PC-3 (cell line): Measurements from ENCODE around the gene RNF208. TPM values are rescaled to one million over a fixed set of nuclear protein-coding genes. Genes with fewer than 3 reads are reported as not detected.

Source experiments
- ATAC-seq: fragments of 200-7000 bp; cut with Tn5 transposase; 2 replicates; pipeline ENCODE4 v1.9.1; 2020; ENCODE audit warnings: mild to moderate bottlenecking, moderate library complexity
- BruUV-seq: library from RNA; stranded (reverse); fragments of 400-500 nt; replicated peaks from 2 replicates; lab custom pipeline; 2021; lab: Mats Ljungman, UMichigan
- CTCF ChIA-PET: fragments of 300-600 bp; sonication (Branson Sonifier 250); formaldehyde crosslinking; loops from one replicate; lab custom pipeline; 2022; ENCODE audit warnings: antibody characterized with exemption; lab: Charles Lee
- POLR2A ChIA-PET: fragments of 300-600 bp; sonication (Branson Sonifier 250); formaldehyde crosslinking; loops from one replicate; lab custom pipeline; 2022; ENCODE audit warnings: antibody characterized with exemption; ENCODE audit not compliant: unreplicated experiment; lab: Charles Lee
- DNase-seq: peaks from one replicate; pipeline ENCODE4 v3.0.0-alpha.2; 2015
- H2AFZ ChIP-seq: fragments of 300-600 bp; sonication (generic); 2 replicates; pipeline ENCODE4 v1.6.0; 2016; ENCODE audit warnings: antibody characterized with exemption, low read length
- H3F3A ChIP-seq: fragments of 300-600 bp; sonication (generic); one replicate; pipeline ENCODE4 v1.6.0; 2017; ENCODE audit warnings: antibody characterized with exemption, low read length, control low read depth, mild to moderate bottlenecking; ENCODE audit not compliant: unreplicated experiment
- H3K27ac ChIP-seq: fragments of 300-600 bp; sonication (generic); 2 replicates; pipeline ENCODE4 v1.5.1; 2016; ENCODE audit warnings: mild to moderate bottlenecking, low read length
- H3K27me3 ChIP-seq: fragments of 300-600 bp; sonication (generic); 2 replicates; pipeline ENCODE4 v1.6.1; 2016; ENCODE audit warnings: low read length, mixed read lengths
- H3K36me3 ChIP-seq: fragments of 300-600 bp; sonication (generic); 2 replicates; pipeline ENCODE4 v1.6.1; 2016; ENCODE audit warnings: low read depth, mixed run types, low read length, mixed read lengths
- H3K4me1 ChIP-seq: fragments of 300-600 bp; sonication (generic); 2 replicates; pipeline ENCODE4 v1.5.1; 2016; ENCODE audit warnings: low read length; ENCODE audit not compliant: insufficient read depth
- H3K4me2 ChIP-seq: fragments of 300-600 bp; sonication (generic); 2 replicates; pipeline ENCODE4 v1.6.0; 2016; ENCODE audit warnings: low read length
- H3K4me3 ChIP-seq: fragments of 300-600 bp; sonication (generic); 2 replicates; pipeline ENCODE4 v1.5.1; 2016; ENCODE audit warnings: mild to moderate bottlenecking, low read length, mixed read lengths
- H3K79me2 ChIP-seq: fragments of 300-600 bp; sonication (generic); 2 replicates; pipeline ENCODE4 v1.6.1; 2017; ENCODE audit warnings: low read length, mixed read lengths
- H3K9ac ChIP-seq: fragments of 300-600 bp; sonication (generic); 2 replicates; pipeline ENCODE4 v1.6.0; 2016; ENCODE audit warnings: mild to moderate bottlenecking, low read length
- H3K9me2 ChIP-seq: fragments of 300-600 bp; sonication (generic); replicated peaks from 2 replicates; pipeline ENCODE4 v1.6.1; 2016; ENCODE audit warnings: mixed run types, low read length, mixed read lengths
- H3K9me3 ChIP-seq: fragments of 300-600 bp; sonication (generic); 2 replicates; pipeline ENCODE4 v1.6.1; 2016; ENCODE audit warnings: low read length, mixed read lengths
- H4K20me1 ChIP-seq: fragments of 300-600 bp; sonication (generic); 2 replicates; pipeline ENCODE4 v1.6.1; 2016; ENCODE audit warnings: low read length, mixed read lengths
- CTCF ChIP-seq: fragments of 300-600 bp; sonication (generic); conservative IDR thresholded peaks from 2 replicates; pipeline ENCODE4 v1.5.1; 2017; ENCODE audit warnings: antibody characterized with exemption, low read depth, mild to moderate bottlenecking, low read length
- EZH2 ChIP-seq: fragments of 300-600 bp; sonication (generic); IDR thresholded peaks from one replicate; pipeline ENCODE4 v1.6.1; 2017; ENCODE audit warnings: antibody characterized with exemption, mild to moderate bottlenecking, low read length; ENCODE audit not compliant: unreplicated experiment
- EZH2phosphoT487 ChIP-seq: fragments of 300-600 bp; sonication (generic); IDR thresholded peaks from 2 replicates; pipeline ENCODE4 v1.6.1; 2018; ENCODE audit warnings: mild to moderate bottlenecking, antibody characterized with exemption, low read length, borderline replicate concordance
- intact Hi-C: fragments of 100-400 bp; cut with micrococcal nuclease; formaldehyde crosslinking; loops from 2 replicates; pipeline ENCODE4 v1.9.0; 2023
- total RNA-seq: library from RNA; depleted of rRNA; stranded (reverse); fragments of >200 nt; gene quantifications from 2 replicates; pipeline ENCODE4 v1.2.3, GENCODE V29; 2014

The RNF208 gene
- total RNA-seq, 1 experiment from 2014 or later, result 1.7 TPM

GRCh38 chr9:137233143-137233980 lies 11.3 kb upstream of the RNF208 start:
- ATAC-seq, result no peak
- no peaks in the 10 kb centered on the region for H3F3A ChIP-seq
- H2AFZ ChIP-seq, result no peak overlapping the region
- H3K79me2 ChIP-seq, result peaks cover 7% of the 10 kb centered on the region; the same call in 1 of the 2 replicates
- DNase-seq, result no peak
- no peak overlapping the region for H3K4me3 ChIP-seq
- peaks cover 16% of the 10 kb centered on the region for H3K4me1 ChIP-seq
- POLR2A ChIA-PET, result no interaction called here
- no peaks in the 10 kb centered on the region for H3K36me3 ChIP-seq
- H3K27me3 ChIP-seq, result no peaks in the 10 kb centered on the region
- no peaks in the 10 kb centered on the region for H3K9me2 ChIP-seq
- no peaks in the 10 kb centered on the region for H3K9me3 ChIP-seq
- no peak overlapping the region for H3K27ac ChIP-seq
- H4K20me1 ChIP-seq, result no peaks in the 10 kb centered on the region
- TF ChIP-seq EZH2phosphoT487 (no peak), EZH2 (no peak), CTCF (no peak)
- H3K4me2 ChIP-seq, result no peak overlapping the region
- no TSS peak for BruUV-seq
- CTCF ChIA-PET, result interaction anchor here (1.2 kb wide), 1 partner anchor 9 kb away, joined by 3 read pairs; no protein-coding TSS in a partner anchor
- intact Hi-C loops, result no loop called here
- no peak overlapping the region for H3K9ac ChIP-seq

DNA sequence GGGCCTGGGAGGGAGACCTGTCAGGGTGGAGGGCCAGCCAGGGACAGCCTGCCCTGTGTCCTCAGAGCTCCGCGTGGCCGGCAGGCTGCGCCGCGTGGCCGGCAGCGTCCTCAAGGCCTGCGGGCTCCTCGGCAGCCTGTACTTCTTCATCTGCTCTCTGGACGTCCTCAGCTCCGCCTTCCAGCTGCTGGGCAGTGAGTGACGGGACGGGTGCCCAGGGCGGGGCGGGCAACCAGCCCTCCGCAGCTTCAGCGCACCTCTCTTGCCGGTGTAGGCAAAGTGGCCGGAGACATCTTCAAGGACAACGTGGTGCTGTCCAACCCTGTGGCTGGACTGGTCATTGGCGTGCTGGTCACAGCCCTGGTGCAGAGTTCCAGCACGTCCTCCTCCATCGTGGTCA lies 10.5 kb upstream of the RNF208 start:
- POLR2A ChIA-PET, result no interaction called here

More for the DNA sequence above, 10.5 kb upstream of the RNF208 start:
- no peak overlapping the region for H3K27ac ChIP-seq
- BruUV-seq, result no TSS peak
- no peak overlapping the region for H2AFZ ChIP-seq
- H3K36me3 ChIP-seq, result no peaks in the 10 kb centered on the region
- H4K20me1 ChIP-seq, result no peaks in the 10 kb centered on the region
- no peak overlapping the region for H3K9ac ChIP-seq
- TF ChIP-seq EZH2phosphoT487 (no peak), EZH2 (no peak), CTCF (no peak)
- no peaks in the 10 kb centered on the region for H3F3A ChIP-seq
- no peak overlapping the region for H3K4me2 ChIP-seq
- DNase-seq (no peak), ATAC-seq (no peak)
- no peaks in the 10 kb centered on the region for H3K9me2 ChIP-seq
- H3K4me1 ChIP-seq, result peaks cover 12% of the 10 kb centered on the region; the same call in 1 of the 2 replicates
- intact Hi-C loops, result no loop called here
- CTCF ChIA-PET, result no interaction called here
- 0 out of 2 replicates have a peak, but pooled peaks cover under 1% of the 10 kb centered on the region for H3K79me2 ChIP-seq
- no peaks in the 10 kb centered on the region for H3K27me3 ChIP-seq
- H3K9me3 ChIP-seq, result no peaks in the 10 kb centered on the region
- H3K4me3 ChIP-seq, result no peak overlapping the region
